ENCODE measurements around the gene SLX4IP.
"Not testable (repeated sequence)": the region's sequence is repeated elsewhere in the genome, so short reads cannot be mapped to it uniquely, and the experiment has no call there.

SLX4IP gene

DNA sequence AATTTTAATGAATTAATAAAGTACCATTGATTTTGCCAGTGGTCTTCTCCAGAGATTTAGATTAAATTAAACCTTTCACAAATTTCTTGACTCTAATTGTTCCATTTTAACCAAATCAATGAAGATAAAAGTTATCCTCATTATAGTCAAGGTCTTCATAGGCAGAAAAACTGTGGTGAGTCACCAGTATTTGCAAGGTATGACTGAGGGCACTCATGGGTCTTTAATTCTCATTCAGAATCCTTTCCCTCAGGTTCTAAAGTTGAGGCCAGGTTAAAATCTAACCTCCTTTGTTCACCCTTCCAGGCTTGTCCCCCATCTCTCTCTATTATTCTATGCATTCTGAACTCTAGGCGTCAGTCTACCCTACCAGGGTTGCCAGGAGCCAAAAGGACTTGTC lies 144.8 kb downstream of the SLX4IP start:
- no peak for DNase-seq

DNA sequence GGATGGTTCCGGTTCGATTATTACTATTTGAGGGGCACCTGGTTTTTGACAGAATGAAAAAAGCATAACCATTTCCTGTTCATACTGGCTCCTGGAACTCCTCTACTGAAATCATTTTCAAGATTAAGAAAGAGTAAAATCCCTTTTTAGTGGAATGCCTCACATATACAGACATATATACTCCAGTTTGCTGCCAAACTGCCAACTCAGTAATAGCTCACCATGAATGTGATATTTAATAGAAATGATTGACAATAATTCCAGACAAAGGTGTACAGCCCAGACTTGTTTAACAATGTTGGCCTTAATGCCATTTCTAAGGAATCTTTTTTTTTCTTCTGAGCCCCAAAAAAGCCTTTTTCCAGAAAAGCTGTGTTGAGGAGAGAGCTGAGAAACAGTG lies 145.6 kb downstream of the SLX4IP start:
- DNase-seq = no peak

DNA sequence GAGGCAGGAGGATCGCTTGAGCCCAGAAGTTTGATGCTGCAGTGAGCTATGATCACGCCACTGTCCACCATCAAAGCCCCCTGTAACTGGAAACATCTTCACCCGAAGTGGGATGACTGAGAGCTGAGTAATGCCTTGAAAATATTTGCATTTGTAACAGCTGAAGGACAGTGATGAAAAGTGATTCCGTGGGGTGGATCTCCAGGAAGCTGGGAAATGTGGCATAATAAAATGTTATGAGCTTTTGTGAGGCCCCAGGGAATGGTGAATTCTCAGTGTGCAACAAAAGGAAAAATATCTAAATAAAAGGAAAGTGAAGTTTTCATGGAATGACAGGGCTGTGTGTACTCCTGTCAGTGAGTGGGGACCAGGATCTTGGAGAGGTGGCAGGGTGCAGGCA lies 146.7 kb downstream of the SLX4IP start:
- DNase-seq = no peak

DNA sequence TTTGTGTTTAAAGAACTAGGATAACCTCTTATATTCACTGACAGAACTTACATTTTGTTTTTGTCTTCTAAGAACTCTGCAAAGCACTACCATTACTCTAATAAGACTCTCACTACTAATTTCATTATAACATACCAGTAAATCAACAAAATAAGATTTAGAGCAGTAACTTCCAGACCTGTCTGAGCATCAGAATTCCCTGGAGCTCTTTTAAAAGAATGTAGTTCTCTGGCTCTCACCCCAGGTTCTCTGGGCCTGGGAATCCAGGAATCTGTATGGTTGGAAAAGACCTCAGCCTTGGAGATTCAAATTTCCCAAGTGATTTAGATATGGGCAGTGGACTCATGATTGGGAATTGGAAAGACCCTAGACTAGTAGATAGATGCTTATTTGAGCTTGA lies 149.3 kb downstream of the SLX4IP start:
- DNase-seq = no peak

DNA sequence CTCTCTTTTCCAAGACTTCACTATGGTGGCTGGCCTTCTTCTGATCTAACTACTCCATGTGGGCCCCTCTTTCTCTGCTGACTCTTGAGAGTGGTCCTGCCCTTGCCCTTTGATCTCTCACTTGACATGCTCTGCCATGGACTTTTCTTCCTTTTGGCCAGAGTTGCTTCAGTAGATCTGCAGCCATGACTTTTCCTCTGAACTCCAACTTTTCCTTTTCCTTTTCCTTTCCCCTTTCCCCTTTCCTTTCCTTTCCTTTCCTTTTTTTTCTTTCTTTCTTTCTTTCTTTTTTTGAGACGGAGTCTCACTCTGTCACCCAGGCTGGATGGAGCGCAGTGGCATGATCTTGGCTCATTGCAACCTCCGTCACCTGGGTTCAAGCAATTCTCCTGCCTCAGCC lies 150.2 kb downstream of the SLX4IP start:
- DNase-seq = no peak

DNA sequence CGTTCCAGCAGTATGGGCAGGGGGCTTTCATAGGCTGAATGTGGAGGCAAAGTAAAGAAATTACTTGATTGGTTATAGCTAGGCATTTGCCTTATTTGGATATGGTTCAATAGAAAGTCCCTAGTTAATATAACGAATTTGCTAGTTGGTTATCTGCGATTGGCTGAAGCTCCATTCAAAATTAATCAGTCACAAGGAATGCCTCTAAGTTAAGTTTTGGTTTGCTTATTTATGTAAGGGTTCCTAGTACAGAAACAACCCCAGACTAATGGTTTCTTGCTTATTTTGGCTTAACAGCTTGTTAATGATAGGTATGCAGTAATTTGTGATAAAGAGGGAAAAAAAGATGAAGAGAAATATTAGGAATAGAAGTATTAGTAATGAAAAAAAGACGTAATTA lies 151.2 kb downstream of the SLX4IP start:
- DNase-seq = no peak

DNA sequence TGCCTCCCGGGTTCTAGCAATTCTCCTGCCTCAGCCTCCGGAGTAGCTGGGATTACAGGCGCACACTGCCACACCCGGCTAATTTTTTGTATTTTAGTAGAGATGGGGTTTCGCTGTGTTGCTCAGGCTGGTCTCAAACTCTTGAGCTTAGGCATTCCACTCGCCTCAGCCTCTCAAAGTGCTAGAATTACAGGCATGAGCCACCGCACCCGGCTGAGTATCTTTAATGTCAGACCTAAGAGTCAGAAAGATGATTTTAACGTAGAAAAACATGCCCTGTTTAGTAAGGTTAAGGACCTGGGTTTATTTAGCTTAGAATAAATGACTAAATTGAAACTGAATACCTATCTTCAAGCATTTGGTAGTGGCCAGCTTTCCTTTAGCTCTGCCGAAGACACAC lies 155.3 kb downstream of the SLX4IP start:
- not testable (repeated sequence) for DNase-seq

DNA sequence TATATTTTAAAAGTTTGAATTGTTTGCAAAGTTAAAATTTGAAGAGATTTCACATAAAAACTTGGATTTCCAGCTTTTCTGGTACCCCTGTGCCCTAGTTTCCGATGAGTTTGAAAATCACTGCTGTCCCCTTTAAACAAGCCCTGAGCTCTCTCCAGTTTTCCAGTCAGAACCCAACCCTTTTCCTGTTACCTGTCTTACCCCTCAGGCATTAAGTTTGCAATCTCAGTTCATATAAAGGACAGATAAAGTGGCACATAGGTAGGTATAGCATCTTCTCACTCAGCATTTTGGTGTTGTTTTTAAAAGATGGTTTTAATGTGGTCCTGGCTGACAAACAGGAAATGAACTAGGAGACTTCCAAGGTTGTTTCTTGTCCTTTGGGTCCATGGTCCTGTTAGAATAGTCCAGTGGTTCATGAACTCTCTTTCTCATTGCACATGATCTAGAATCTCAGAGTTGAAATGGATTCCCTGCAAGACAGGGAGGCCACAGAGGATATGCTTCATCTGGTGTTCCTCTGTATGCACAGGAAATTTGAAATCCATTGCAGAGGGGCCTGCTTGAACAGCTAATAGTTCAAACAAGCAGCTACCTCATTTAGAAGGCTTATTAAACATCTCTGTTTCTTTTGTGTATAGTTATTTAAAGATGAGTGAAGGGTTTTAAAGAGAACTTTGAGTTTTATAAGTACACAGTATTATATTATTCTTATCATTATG lies 156.0 kb downstream of the SLX4IP start:
- DNase-seq = no peak

DNA sequence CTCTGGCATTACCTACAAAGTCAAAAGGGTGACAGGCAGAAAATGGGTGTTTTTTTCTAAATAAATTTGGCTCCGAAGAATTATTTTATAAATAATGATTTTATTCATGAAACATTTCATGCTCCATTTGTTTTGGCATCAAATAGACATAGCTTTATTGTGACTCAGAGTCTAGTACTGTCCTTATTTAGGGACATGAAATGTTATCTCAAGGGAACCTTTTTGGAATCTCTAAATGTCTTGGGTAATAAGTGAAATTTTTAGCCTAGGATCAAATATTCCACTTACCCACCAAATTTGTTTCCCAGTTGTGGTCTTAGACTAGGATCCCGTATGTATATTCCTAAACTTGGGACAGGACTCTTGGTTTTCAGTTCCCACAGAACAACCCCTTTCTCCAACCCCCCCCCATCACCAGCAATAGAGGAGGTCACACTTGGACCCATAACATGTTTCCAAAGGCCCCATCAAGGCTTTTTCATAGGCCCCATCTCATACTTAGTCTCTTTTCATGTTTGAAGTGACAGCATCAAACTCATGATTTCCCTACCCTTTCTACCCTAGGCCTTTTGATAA lies 156.9 kb downstream of the SLX4IP start:
- DNase-seq = no peak

DNA sequence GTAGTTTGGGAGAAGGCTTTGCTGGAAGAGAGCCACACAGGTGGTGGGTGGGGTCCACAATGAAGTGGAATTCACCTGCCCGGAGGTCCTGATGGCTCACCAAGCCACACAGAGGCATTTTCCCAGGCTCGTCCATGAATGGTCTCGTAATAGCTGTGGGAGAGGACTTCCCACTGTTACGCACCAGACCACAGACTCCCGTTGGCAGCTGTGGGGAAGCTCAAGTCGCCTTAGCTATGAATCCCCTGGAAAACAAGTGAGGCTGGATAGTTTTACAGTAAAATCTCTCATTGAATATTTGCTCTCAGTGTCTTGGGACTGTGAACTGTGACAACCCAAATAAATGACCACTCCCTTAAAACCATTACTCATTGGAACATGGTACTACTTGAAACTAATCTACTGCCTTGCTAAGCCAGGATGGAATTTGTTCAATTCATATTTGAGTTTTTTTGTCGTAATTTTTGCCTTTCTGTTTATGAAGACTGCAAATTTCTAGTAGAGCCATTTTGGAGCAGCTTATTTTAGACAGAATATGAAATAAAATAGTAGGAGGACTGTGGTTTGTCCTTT lies 159.3 kb downstream of the SLX4IP start:
- no peak for DNase-seq

DNA sequence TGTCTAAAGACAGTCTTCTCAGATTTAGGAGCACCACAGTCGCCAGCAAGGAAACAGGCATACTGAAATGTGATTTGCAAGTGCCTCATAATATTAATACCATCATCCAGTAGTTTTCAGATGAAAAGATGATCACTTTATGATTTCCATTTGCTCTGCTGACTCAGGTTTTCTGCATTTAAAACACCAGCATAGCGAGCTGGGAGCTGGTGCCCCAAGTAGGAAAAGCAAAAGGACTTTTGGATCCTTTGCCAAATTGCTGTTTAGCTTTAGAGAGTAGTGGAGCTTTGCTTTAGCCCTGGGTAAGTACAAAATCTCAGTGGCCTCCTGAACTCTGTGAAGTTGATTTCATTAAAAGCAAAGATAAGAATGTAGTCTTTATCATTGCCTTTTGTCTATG lies 160.2 kb downstream of the SLX4IP start:
- DNase-seq = no peak

DNA sequence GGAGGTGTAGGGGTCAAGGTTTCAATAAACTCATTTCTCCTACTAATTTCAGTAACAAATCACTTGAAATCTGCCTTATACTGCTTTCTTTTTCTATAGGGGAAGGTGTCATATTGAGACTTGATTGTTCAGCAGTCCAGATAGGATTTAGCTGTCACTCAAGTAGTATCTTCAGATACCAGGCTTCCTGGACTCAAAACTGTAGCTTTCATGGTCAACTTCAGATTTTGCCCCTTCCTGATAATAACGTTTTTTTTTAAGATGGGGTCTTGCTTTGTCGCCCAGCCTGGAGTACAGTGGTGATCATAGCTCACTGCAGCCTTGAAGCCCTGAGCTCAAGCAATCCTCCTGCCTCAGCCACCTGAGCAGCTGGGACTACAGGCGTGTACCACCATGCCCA lies 160.9 kb downstream of the SLX4IP start:
- DNase-seq = no peak

DNA sequence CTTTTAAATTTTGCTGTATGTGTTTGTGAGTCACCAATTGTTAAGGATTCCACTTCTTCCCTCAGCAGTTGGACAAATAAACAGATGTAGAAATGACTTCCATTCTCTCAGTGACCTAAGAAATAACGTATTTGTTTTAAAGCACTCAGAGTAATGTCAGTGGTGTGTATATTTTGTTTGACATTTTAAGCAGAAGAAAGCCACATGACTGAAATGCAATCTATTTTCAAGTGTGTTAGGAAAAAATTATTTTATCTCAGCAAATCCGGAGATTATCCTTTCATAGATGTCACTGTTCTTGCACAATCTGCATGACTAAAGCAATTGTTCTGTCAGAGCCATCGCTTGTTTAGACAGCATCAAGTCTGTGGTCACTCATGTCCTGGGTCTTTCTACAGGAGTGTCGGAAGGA lies 161.6 kb downstream of the SLX4IP start:
- DNase-seq = no peak

DNA sequence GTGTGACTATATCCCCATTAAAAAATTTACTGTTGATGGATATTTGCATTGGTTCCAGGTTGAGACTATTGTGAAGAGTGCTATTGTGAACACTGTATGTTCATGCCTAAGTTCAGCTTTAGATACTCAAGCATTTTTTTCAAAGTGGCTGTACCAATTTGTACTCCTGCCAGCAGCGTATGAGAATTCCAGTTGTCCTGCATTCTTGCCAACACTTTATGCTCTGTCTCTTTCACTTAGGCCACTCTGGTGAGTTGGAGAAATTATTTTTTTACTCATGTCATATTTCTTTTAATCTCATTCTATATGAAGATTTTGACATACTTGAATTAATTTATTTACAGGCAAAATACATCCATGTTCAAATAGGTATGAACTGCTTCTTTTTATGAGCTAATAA lies 162.5 kb downstream of the SLX4IP start:
- DNase-seq = no peak

DNA sequence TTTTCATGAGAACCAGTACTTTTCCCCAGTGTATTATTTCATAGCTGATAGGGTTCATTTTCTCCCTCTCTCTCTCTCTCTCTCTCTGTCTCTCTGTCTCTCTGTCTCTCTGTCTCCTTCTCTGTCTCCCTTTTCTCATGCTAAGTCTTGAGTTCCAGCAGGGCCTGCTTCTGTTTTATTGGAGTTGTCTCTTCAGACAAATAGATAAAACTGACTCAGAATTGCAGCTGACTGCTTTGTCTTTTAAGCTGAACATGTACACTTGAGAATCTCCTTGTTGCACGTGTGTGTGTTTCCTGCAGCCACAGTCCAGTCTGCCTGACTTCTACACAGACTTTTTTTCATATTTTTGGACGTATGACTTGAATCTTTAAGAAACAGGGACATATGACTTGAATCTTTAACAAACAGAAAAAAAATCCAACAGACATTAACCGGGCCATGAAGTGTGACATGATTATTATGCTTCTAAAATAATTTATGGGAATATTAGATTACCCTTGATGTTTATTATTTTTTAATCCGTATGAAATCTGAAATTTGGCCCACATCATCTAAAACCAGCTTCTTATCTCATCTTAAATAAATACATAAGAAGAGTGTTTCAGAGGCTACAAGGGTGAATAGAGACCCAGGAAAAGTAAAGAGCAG lies 167.2 kb downstream of the SLX4IP start:
- no peak for DNase-seq

DNA sequence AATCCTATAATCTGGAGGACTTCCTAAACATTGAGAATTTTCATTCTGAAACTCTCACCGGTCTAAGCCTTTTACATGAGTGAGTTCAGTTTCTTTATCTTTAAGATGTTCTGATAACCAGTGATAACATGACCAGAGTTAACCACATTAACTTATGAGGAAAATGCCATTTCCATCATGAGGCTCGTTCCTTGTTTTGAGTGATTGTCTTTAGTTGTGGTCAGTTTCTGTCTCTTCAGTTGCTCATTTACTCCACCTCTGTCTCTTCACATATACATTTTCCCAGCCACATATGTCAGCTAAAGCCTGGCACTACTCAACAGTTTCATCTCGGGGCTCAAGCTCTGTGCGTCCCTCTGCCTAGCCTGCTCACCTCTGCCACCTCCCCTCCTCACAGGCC lies 168.3 kb downstream of the SLX4IP start:
- no peak for DNase-seq

DNA sequence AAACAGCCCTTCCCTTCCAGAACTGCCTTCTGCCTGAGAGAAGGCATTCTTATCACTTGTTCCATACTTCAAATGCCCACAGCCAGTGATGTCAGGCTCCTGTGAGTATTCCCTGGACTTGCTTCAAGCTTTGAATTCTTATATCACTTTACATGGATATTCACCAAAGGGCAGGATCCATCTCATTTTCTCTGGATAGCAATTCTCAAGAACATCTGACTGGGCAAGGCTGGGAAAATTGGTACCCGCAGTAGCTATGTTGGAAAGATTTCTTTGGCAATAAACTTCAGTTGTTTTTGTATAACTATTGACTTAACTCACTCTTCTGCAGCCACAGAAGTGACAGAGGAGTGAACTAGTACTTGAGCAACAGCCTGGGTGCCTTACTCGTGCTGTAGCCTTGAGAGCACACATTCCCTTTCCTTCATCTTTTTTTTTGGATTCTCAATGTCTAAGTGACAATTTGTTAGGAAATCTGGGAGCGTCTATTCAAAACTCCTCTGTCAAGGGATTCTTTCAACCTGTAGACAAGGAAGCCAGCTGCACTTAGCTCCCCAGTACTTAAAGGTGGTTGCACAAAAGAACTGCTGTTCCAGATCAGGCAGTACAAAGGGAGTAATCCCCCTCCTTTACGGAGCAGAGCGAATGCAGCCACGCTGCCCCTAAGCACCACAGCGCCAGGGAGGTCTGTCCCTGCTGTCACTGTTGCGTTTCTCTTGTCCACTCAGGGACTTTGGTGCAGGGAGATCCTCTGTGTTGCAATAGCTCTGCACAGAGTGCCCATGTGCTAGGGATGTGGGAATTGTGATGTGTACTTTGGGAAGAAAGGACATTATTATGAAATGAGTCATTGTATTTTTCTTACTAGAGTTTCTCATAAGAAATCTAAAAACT lies 169.1 kb downstream of the SLX4IP start:
- DNase-seq = no peak

DNA sequence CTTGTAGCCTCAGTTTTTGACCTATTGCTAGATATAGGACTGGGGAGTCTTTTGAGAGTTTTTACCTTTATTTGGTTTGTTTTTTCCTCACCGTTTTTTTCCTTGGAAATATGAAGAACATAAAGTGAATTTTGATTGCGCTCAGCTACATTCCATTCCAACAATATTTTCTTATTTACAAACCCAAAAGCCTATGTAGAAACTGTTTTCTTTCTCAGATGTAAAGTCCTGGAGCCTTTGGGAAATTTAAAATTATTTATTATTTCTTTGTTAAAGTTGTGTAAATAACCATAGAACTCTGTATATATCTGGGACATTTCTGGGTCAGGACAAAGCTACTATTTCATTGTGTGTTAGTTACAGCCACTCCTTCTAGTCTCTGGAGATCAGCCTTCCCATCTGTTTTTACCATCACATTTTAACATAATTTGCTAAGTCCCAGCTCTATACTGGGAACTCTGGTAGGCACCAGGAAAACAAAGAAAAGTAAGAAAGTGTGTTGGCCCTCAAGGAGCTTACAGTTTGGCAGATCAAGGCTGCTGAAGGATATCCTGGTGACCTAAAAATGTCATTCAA lies 169.8 kb downstream of the SLX4IP start:
- no peak for DNase-seq

DNA sequence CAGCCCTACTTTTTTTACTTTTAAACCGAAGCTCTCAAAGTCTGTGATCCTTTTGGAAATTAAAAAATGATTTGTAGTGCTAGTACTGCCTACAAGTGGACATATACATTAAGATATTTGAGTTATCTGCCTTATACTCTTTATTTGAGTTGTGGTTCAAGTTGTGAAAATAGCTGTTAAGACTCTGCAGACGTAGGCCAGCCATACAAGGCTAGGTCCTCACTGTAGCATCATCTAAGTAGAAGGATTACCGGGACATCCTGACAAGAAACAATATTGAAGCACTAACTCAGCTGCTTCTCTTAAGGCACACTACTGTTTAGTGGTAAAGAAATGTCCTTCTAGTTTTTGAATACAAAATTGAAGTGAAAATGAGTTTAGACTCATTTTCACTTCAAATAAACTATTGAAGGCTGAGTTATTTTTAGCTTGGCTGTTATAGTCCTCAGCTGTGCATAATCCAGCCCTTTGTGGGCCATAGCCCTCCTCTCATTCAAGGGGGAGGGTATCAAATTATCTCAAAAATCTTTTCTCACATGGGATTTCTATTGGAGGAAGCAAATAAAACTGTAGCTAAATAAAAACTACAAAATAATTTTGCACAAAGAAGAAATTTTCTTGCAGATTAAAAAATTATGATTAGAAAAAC lies 170.6 kb downstream of the SLX4IP start:
- DNase-seq = no peak

DNA sequence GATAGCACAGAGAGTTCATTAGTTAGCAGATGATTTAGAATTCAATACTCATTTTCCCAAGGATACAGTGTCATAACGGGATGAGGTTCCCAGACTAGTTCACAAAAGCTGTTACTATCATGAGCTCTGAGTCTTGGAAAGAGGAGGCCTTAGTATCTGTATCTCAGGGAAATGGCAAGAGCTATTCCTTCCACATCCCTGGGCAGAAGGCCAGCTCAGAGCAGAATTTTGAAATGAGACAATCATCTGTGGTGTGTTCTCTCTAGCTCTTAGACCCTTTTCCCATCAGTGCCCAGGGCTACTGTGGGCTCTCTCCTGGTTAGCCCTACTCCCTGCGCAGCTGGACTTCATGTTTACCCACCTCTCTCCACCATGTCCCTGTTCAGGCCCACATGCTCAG lies 174.2 kb downstream of the SLX4IP start:
- no peak for DNase-seq

DNA sequence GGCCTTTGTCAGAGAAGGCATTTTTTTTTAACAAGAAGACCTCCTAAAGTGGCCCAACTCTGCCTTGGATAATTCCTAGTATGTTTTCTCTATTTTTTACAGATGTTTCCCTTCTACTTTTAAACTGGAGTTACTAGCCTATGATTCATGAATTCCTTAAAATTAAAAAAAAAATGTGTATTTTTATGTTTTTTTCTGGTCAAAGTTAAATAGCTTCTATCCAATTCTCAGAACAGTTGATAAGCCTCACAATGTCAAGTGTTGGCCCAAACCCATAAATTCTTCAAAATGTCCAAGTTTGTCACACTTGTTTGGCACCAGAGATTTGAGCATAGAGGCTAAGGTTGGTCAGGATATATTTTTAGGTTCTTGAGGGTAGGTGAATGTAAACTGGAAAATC lies 174.7 kb downstream of the SLX4IP start:
- no peak for DNase-seq

DNA sequence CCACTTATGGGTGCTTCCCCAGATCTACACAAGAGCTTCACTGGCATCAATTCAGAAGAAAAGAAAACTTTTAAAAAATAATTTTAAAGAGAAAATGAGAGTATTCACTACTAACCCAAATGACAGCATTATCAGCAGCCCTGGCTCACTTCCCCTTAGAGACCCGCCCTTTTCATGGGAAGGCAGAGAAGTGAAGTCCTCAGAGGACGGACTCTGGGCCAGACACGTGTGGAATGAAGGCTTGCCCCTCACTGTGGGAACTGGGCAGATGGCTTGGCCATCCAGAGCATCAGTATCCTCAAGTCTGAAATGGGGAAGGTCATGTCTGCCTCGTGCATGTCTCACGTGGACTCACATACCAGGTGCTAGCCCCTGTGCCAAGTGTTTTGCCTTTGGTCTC lies 175.1 kb downstream of the SLX4IP start:
- no peak for DNase-seq
